GM19351 (cell line): Measurements from ENCODE around the gene ATL1.
A peak's percentile ranks its signal among the peaks of the same experiment; 100 is the strongest.

Source experiments
- ATAC-seq: cut with Tn5 transposase; IDR thresholded peaks from one replicate; pipeline ENCODE4 v1.9.1; 2021; ENCODE audit warnings: mild to moderate bottlenecking, moderate library complexity; ENCODE audit not compliant: unreplicated experiment

The ATL1 gene

DNA sequence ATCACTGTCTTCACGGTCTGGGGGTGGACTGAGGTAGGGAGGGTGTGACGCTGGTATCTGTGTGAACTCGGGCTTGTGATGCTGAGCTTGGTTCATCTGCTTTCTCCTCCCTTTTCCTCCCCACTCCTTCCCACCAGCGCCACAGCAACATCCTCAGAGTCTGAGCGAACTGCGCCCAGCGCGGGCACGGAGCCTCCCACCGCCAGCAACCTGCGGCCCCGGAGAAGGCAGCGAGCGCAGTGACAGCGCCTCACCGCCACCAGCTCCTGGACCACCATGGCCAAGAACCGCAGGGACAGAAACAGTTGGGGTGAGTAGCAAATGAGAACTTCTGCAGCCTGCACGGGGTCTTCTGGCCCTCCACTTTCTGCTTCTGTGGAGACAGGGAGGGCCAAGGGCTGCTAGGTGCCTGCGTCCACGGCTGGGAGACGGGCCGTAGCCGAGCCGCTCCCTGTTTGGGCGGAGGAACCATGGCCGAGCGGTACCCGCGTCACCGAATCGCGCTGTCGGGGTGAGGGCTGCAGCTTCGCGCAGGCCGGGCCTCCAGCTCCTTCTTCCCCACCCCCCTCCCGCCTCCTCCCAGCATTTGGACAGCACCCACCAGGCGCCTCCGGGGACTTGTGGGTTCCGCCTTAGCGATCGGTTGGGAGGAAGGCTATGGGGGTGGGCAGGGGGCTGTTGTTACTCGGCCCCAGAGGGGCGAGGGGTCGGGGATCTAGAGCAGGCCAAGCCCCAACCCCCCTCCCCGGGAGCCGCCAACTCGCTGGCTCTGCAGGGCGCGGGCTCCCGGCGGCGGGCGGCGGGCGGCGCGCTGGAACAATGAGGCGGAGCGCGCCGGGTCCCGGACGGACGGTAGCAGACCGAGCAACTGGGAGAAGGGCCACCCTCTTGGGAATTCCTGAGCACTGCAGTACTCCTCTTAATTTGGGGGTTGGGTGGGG, at the start of gene ATL1:
TSS of gene ATL1 (plus strand) at position 156 of the 941 bp plus-strand sequence. CDS start at position 277, 121 bp downstream.
- ATAC-seq: peak; percentile 58

DNA sequence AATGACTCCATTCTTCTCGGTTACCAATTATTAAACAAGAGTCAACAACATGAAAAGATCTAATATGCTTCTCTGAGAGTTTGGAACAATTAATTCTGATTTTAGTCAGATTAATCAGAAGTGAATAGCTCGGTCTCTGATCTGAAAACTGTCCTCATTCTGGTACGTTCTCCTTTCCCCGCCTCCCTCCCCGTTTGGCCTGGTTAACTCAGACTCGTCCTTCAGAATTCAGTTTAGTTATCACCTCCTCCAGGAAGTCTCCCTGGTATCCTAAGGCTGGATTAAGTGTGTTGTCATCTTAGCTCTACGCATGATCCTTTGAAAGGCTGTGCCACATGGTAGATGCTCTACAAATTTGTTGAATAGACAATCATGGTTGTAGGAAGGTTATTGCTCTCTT, 49.8 kb upstream of the ATL1 start:
- no peak for ATAC-seq

DNA sequence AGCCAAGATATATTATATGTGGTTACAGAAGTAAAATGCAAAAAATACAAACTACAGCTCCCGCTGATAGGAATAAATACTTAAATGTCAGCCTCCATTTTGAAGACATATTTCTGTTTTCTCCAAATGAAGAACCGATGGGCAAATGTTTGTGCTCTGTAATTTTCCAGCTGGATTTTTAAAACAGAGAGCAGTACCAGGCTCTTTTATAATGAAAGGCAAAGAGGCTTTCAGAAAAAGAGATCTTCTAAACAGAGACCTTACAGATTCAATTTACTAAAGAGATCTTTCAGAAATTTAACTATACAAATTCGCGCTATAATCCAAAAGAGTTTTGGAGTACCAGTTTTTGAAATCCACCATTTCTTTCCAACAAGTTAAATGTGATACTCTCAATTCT, 47.5 kb upstream of the ATL1 start:
- ATAC-seq: no peak

GRCh38 chr14:50516091-50516490, 43.9 kb upstream of the ATL1 start:
- ATAC-seq: no peak

DNA sequence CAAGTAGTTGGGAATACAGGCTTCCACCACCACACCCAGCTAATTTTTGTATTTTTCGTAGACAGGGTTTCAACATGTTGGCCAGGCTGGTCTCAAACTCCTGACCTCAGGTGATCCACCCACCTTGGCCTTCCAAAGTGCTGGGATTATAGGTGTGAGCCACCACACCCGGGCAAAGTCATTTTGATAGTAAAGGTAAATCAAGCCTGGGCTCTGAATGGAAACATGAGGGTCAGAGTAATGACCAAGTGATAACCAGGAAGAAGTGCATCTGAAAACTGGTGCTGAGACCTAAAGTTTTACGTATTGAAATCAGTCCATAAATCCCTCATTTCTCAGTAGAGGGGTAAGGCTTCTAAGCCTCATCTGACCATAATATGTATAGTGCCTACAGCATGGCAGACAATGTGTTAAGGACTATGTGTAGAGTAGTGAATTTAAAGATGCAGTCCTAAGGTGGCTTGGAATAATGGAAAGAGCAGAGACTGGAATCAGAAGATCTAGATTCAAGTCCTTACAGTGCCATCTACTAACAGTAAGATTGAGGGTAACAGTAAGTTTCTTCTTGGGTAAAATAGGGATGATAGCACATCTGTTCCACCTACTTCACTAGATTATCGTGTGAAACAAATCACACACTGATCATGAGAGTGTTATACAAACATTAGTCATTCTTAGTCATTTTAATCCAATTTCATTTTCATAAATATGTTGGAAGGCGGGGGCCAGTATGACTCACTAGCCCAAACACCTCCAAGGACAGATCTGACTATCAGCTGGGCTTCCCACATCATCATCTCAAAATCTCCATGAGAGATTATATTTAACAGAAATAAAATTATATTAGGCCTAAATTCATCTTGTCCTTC, 38.8 kb upstream of the ATL1 start:
- ATAC-seq: peak; percentile 78

DNA sequence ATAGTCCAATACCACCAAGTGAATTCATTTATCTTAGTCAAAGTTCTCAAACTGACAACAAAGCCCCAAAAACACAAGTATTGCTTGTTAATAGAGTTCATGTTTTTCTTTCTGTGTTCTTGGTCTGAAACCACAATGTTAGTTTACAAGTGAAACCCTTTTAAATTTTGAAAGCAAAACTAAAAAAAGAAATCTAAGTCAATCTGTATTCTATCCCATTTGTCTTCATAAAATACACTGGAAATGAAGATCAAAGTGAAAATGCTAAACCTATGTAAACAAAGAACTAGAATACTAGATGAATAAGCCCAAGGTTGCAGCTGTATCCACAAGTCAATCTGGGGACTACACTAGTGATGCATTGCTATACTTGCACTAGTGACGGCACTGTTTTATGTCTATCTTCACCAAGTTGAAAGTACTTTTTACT, 38.0 kb upstream of the ATL1 start:
- ATAC-seq: peak; percentile 69

GRCh38 chr14:50523271-50524041, 36.5 kb upstream of the ATL1 start:
- ATAC-seq: no peak

DNA sequence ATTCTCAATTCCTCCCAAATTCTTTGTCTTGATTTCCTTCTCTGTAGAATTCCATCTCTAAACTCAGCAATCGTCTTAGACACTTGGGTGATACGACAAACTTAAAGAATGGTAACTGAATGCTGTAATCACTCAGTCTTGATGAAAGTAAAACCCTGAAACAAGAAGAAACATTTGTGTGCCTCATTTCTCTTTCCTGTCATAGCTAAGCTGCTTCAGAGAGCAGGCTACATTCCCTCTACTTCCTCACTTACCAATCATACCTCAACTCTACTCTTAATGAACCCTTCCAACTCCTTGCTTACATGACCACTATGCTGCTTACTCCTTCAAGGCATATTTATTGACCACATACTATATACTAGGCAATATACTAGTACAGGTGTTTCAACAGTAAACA, 35.9 kb upstream of the ATL1 start:
- no peak for ATAC-seq

- no peak for ATAC-seq
Observed at GRCh38 chr14:50524731-50525515, 35.0 kb upstream of the ATL1 start.

GRCh38 chr14:50528000-50528399, 31.9 kb upstream of the ATL1 start:
- no peak for ATAC-seq

- no peak for ATAC-seq
Observed at GRCh38 chr14:50529288-50530179, 30.4 kb upstream of the ATL1 start.

DNA sequence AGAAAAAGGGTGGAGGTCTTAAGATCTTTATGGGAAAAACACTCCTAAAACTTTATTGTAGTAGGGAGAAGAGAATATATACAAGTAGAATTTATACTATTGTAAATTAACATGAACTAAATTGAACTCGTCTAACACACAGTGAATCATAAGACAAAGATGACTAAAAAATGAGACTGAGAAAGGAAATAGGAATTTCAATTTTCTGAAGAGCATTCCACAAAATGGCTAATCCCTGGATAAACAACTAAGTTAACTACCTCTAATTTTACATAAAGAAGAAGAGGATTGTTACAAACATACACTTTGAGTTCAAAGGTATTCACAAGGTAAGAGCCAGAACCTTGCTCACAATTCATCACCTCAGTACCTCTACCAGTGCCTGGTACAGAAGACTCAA, 29.6 kb upstream of the ATL1 start:
- no peak for ATAC-seq

DNA sequence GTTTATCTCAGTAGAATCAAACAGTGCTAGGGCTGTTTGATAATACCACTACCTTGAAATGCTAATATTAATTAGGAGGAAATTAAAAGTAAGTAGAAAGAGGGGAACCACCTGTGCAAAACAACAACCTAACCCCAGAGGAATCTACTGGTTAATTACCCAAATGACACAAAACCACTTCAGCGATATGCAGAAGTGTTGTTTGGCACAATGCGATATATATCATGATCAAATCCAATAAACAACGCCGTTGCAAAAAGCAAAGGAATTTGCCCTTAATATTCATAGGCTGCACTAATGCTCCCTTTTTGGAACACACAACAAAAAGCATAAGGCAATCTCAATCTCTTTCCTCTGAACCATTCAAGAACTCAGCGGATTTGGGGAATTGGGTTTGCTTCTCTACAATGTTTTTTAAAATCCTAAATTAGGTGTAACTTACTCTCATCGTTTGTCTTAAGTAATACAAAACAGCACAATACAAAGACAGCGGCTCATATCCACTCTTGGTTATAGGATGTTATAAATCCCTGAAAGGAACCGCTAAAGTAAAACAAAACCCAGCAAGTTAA, 29.1 kb upstream of the ATL1 start:
- no peak for ATAC-seq

GRCh38 chr14:50531595-50532501, 28.1 kb upstream of the ATL1 start:
- peak; percentile 45 for ATAC-seq

DNA sequence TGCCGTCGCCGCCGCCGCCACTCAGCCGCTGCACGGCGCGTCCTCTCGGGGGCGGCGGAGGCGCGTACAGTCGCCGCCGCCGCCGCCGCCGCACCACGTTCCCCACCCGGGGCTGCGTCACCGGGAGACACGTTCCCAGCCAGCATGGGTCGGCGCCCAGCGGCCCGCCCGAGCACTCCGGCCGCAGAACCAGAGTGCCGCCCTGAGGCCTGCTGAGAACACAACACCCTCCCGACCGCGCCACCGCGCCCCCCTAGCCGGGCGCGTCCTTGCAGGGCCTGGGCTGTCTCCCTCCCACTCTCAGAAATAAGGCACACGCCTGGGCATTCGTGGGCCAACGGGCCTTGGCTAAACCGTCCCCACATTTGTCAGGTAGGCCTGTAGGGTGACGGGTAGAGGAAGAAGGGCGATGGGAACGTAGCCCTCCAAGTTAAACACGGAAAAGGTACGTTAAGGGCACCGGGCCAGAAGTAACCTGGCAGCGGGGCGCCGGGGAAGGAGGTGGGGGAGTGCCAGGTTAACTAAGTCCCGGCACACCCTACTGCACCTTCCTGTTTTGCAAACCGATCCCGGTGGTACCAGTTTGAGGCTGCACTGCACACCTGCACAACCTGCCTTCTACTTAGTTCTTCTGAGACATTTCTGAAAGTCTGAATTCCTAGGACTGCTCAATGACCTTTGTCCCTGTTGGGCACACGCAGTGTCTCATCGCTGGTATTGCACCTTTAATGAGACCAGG, 27.3 kb upstream of the ATL1 start, which contains the start of gene MAP4K5:
TSS of gene MAP4K5 (minus strand) at position 68 of the 739 bp plus-strand sequence. CDS start 520 bp downstream, outside the sequence.
- peak; percentile 93 for ATAC-seq

DNA sequence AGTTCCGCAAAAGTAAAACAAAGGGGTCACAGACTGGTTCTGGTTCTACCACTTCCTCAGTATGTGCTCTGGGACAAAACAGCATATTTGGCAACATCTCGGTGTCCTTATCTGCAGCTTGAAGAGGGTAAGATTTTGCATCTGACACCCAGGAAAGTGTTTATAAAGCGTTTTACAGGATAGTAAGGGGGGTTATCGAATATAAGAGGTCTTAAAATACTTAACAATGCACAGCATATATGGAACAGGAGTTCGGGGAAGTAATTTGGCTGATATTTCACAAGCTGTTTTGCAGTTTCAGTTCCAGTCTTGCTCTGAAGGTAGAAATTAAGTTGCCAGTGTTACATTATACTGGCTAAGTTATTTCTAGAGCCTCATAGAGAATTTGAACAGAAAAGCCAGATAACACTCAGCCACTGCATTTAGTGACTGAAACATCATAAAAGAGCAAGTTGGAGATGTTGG, 26.7 kb upstream of the ATL1 start:
- ATAC-seq: no peak

DNA sequence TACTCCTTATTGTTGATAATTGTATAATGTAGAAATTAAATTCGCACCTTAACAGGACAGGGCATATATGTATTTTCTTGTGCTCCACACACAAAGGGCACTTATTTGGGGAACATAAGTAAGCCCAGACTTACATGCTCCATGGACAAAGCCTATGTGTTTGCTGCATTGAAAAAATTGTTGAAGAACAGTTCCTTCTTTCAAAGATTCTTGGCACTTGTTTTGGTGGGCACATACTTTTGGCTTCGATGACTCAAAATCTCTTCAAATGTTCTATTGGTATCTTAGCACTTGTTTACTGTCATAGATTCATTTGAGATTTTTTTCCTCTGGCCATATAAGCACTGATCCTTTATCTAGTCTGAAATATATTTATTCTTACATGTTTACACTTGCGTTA, 26.1 kb upstream of the ATL1 start:
- ATAC-seq: no peak
